Measurements from ENCODE around the gene NCOA1.

The NCOA1 gene

DNA sequence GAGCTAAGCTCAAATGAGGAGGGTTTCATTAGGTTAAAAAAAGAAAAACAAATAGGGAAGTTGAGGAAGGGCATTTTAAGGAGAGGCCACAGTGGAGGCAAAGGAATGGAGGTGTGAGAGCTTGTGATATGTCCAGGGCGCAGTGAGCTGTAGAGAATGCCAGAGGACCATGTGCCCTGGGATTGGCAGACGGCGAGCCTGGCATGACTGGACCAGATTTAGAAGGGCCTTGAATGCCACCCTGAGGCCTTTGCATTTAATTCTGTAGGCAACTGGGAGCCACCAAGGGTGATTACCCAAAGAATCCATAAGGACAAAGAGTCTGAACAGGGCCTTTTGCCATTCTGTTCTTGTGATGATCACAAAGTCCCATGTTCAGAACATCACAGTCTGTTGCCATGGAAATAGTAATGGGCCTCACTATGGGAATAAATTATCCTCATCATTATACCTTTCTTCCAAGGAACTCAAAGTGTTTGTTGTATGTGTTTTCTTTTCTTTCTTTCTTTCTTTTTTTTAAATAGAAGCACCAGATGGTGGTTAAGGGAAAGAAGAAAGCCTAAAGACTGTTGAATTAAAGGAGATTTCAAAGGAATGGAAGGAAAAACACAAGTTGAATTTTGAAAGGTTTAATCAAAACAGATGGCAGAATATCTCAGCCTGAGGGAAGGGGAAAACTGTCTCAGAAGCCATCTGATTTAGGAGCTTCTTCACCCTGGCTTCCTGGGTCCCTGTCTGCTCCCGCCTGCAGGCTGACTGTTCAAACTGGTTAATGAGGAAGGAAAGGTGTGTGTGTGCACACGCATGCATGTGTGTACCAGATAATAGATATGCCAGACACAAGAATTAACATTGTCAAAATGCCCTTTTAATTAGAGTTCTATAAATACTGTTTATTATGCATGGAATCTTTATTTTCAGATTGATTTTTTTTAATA, 31.6 kb upstream of the NCOA1 start (continued):
- TF ChIP-seq ZNF350 (tag by site-specific recombination; IDR thresholded peaks at IDR 0.05) (no peak), ZNF561 (tag by site-specific recombination; IDR thresholded peaks at IDR 0.05; ENCODE audit: borderline replicate concordance) (no peak), BCL11B (tag by site-specific recombination; IDR thresholded peaks at IDR 0.05; ENCODE audit: low read depth) (no peak), ZBTB7A (tag by site-specific recombination; IDR thresholded peaks at IDR 0.05; ENCODE audit: low read depth) (no peak), ZNF560 (tag by site-specific recombination; IDR thresholded peaks at IDR 0.05; ENCODE audit: borderline replicate concordance) (no peak)
- TF ChIP-seq, protein P1, sequence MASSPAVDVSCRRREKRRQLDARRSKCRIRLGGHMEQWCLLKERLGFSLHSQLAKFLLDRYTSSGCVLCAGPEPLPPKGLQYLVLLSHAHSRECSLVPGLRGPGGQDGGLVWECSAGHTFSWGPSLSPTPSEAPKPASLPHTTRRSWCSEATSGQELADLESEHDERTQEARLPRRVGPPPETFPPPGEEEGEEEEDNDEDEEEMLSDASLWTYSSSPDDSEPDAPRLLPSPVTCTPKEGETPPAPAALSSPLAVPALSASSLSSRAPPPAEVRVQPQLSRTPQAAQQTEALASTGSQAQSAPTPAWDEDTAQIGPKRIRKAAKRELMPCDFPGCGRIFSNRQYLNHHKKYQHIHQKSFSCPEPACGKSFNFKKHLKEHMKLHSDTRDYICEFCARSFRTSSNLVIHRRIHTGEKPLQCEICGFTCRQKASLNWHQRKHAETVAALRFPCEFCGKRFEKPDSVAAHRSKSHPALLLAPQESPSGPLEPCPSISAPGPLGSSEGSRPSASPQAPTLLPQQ (tag by site-specific recombination; IDR thresholded peaks at IDR 0.05), result no peak
- TF ChIP-seq, protein P2, sequence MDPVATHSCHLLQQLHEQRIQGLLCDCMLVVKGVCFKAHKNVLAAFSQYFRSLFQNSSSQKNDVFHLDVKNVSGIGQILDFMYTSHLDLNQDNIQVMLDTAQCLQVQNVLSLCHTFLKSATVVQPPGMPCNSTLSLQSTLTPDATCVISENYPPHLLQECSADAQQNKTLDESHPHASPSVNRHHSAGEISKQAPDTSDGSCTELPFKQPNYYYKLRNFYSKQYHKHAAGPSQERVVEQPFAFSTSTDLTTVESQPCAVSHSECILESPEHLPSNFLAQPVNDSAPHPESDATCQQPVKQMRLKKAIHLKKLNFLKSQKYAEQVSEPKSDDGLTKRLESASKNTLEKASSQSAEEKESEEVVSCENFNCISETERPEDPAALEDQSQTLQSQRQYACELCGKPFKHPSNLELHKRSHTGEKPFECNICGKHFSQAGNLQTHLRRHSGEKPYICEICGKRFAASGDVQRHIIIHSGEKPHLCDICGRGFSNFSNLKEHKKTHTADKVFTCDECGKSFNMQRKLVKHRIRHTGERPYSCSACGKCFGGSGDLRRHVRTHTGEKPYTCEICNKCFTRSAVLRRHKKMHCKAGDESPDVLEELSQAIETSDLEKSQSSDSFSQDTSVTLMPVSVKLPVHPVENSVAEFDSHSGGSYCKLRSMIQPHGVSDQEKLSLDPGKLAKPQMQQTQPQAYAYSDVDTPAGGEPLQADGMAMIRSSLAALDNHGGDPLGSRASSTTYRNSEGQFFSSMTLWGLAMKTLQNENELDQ (tag by site-specific recombination; IDR thresholded peaks at IDR 0.05; ENCODE audit: low read depth), result no peak
- TF ChIP-seq, protein P3, sequence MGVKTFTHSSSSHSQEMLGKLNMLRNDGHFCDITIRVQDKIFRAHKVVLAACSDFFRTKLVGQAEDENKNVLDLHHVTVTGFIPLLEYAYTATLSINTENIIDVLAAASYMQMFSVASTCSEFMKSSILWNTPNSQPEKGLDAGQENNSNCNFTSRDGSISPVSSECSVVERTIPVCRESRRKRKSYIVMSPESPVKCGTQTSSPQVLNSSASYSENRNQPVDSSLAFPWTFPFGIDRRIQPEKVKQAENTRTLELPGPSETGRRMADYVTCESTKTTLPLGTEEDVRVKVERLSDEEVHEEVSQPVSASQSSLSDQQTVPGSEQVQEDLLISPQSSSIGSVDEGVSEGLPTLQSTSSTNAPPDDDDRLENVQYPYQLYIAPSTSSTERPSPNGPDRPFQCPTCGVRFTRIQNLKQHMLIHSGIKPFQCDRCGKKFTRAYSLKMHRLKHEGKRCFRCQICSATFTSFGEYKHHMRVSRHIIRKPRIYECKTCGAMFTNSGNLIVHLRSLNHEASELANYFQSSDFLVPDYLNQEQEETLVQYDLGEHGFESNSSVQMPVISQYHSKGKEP (tag by site-specific recombination; IDR thresholded peaks at IDR 0.05), result no peak

DNA sequence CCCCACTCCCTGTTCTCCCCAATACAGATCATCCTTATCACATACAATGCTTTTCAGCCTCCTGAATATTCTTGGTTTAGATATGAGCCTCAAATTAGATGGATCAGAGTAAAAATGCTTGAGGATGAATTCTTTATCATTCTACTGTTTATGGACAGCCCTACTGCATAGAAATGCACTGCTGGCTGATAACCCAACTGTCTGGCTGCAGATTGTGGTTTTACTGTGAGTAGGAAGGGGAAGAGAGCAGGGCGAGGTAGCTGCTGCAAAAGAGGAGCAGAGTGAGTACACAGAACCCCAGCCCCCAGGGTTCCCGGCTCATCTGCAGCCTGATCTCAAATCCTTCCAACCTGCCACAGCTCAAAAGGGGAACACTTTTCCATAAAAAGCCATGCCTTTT, 29.4 kb upstream of the NCOA1 start:
- H3K4me3 ChIP-seq (ENCODE audit: low read depth, low read length), result no peak overlapping the region
- H3K9me3 ChIP-seq (ENCODE audit: control insufficient read depth, insufficient read depth, low read depth, low read length), result no peaks in the 10 kb centered on the region
- H3K4me1 ChIP-seq (ENCODE audit: control insufficient read depth, insufficient read depth, low read length), result no peaks in the 10 kb centered on the region
- ChIA-PET CTCF (interaction anchor here (1.7 kb wide), 1 partner anchor 11 kb away, joined by 4 read pairs; no protein-coding TSS in a partner anchor), POLR2A (no interaction called here)
- no peak for TF ChIP-seq REPIN1 (tag by site-specific recombination; IDR thresholded peaks at IDR 0.05; ENCODE audit: low read depth)
- TF ChIP-seq ZNF19 (tag by site-specific recombination; IDR thresholded peaks at IDR 0.05; ENCODE audit: low read depth), result no peak
- TF ChIP-seq KLF8 (tag by site-specific recombination; IDR thresholded peaks at IDR 0.05), result no peak
- no peak for TF ChIP-seq KLF9 (tag by site-specific recombination; IDR thresholded peaks at IDR 0.05; ENCODE audit: low read depth)
- TF ChIP-seq ZSCAN23 (tag by site-specific recombination; IDR thresholded peaks at IDR 0.05), result no peak
- no peak for TF ChIP-seq ZNF16 (tag by site-specific recombination; IDR thresholded peaks at IDR 0.05; ENCODE audit: low read depth)
- TF ChIP-seq ZNF785 (tag by site-specific recombination; IDR thresholded peaks at IDR 0.05), result no peak
- TF ChIP-seq ZFP37 (tag by site-specific recombination; IDR thresholded peaks at IDR 0.05), result no peak
- no peak for TF ChIP-seq ZNF76 (tag by site-specific recombination; IDR thresholded peaks at IDR 0.05; ENCODE audit: borderline replicate concordance, low read depth)
- TF ChIP-seq ZSCAN16 (tag by site-specific recombination; IDR thresholded peaks at IDR 0.05), result no peak
- TF ChIP-seq ZBTB1 (tag by site-specific recombination; IDR thresholded peaks at IDR 0.05), result no peak
- no peak for TF ChIP-seq HOXC10 (CRISPR knock-in tag; IDR thresholded peaks at IDR 0.05)
- no peak overlapping the region for H3K27ac ChIP-seq (ENCODE audit: extremely low read depth, low read depth, low read length)
- H3K36me3 ChIP-seq (ENCODE audit: control insufficient read depth in 2 of 2, insufficient read depth in 1 of 2, low read length in 2 of 2), result no peaks in the 10 kb centered on the region
